ENCODE measurements around the gene GABRG3. TPM values are rescaled to one million over a fixed set of nuclear protein-coding genes. Genes with fewer than 3 reads are reported as not detected.

Gene GABRG3
- total RNA-seq, 1 experiment from 2014 or later: not detected

GRCh38 chr15:27114473-27114872 lies 143.5 kb downstream of the GABRG3 start:
- ATAC-seq (no peak), DNase-seq (ENCODE audit: low read depth, low spot score) (no peak)
- no TSS peak for BruUV-seq (replicated peaks)
- CTCF ChIA-PET: no interaction called here
- Histone ChIP-seq H3K9me2 (ENCODE audit: insufficient read depth) (no peaks in the 10 kb centered on the region), H3K9ac (ENCODE audit: low read length) (no peak overlapping the region), H3K4me3 (replicated peaks in 1 of 2; ENCODE audit: low read depth in 1 of 2, low read length in 2 of 2) (no peak overlapping the region), H3K9me3 (ENCODE audit: control insufficient read depth in 1 of 2, insufficient read depth in 1 of 2, low read depth in 1 of 2, low read length in 2 of 2) (peaks cover 23 to 30% of the 10 kb centered on the region in 2 experiments; a peak in 3 of 4 replicates), H3K4me2 (ENCODE audit: low read length) (no peak overlapping the region), H3K27ac (ENCODE audit: low read depth, low read length) (no peak overlapping the region), H4K20me1 (ENCODE audit: insufficient read depth) (no peaks in the 10 kb centered on the region), H3K36me3 (ENCODE audit: control insufficient read depth in 1 of 2, insufficient read depth in 2 of 2, low read length in 2 of 2) (no peaks in the 10 kb centered on the region), H3K79me2 (ENCODE audit: insufficient read depth, low read length) (no peaks in the 10 kb centered on the region), H3K4me1 (ENCODE audit: control insufficient read depth in 1 of 2, insufficient read depth in 2 of 2, low read length in 2 of 2) (no peaks in the 10 kb centered on the region), H3K27me3 (ENCODE audit: insufficient read depth, low read length) (no peaks in the 10 kb centered on the region), H2AFZ (ENCODE audit: low read depth, low read length, poor library complexity, severe bottlenecking) (no peak overlapping the region)
- intact Hi-C loops (cut with micrococcal nuclease): no loop called here
- POLR2A ChIA-PET: no interaction called here
- RAD21 ChIA-PET (ENCODE audit: low non-redundant PET in 1 of 2, low total read pairs in 2 of 2, uncharacterized antibody in 2 of 2, unreplicated experiment in 2 of 2): no interaction called here
- TF ChIP-seq ATF3 (IDR thresholded peaks at IDR 0.05) (no peak), YY1 (IDR thresholded peaks at IDR 0.05; ENCODE audit: extremely low read depth, insufficient replicate concordance, low read depth, low read length) (no peak), SRF (IDR thresholded peaks at IDR 0.05; ENCODE audit: low read depth) (no peak)

GRCh38 chr15:27119695-27120266 lies 148.8 kb downstream of the GABRG3 start:
- ATAC-seq (no peak), DNase-seq (ENCODE audit: low read depth, low spot score) (no peak)
- H3K4me2 ChIP-seq (ENCODE audit: low read length): no peak overlapping the region
- no peaks in the 10 kb centered on the region for H3K79me2 ChIP-seq (ENCODE audit: insufficient read depth, low read length)
- POLR2A ChIA-PET: no interaction called here
- H3K27ac ChIP-seq (ENCODE audit: low read depth, low read length): no peak overlapping the region
- H3K9me2 ChIP-seq (ENCODE audit: insufficient read depth): no peaks in the 10 kb centered on the region
- RAD21 ChIA-PET (ENCODE audit: low non-redundant PET in 1 of 2, low total read pairs in 2 of 2, uncharacterized antibody in 2 of 2, unreplicated experiment in 2 of 2): no interaction called here
- H3K36me3 ChIP-seq (ENCODE audit: control insufficient read depth in 1 of 2, insufficient read depth in 2 of 2, low read length in 2 of 2): no peaks in the 10 kb centered on the region
- no peaks in the 10 kb centered on the region for H3K4me1 ChIP-seq (ENCODE audit: control insufficient read depth in 1 of 2, insufficient read depth in 2 of 2, low read length in 2 of 2)
- CTCF ChIA-PET: no interaction called here
- no peaks in the 10 kb centered on the region for H3K27me3 ChIP-seq (ENCODE audit: insufficient read depth, low read length)
- H3K9me3 ChIP-seq (ENCODE audit: control insufficient read depth in 1 of 2, insufficient read depth in 1 of 2, low read depth in 1 of 2, low read length in 2 of 2): peaks cover 32 to 45% of the 10 kb centered on the region in 2 experiments; a peak in 2 of 4 replicates
- H3K9ac ChIP-seq (ENCODE audit: low read length): no peak overlapping the region
- H4K20me1 ChIP-seq (ENCODE audit: insufficient read depth): no peaks in the 10 kb centered on the region
- no TSS peak for BruUV-seq (replicated peaks)
- H2AFZ ChIP-seq (ENCODE audit: low read depth, low read length, poor library complexity, severe bottlenecking): no peak overlapping the region
- no peak overlapping the region for H3K4me3 ChIP-seq (replicated peaks in 1 of 2; ENCODE audit: low read depth in 1 of 2, low read length in 2 of 2)
- TF ChIP-seq CBX3 (IDR thresholded peaks at IDR 0.05; ENCODE audit: low read depth) (no peak), SIN3A (IDR thresholded peaks at IDR 0.05; ENCODE audit: low read depth) (no peak), REST (IDR thresholded peaks at IDR 0.05; ENCODE audit: low read depth) (no peak), ELF1 (IDR thresholded peaks at IDR 0.05; ENCODE audit: borderline replicate concordance, low read depth) (no peak), ATF3 (IDR thresholded peaks at IDR 0.05) (no peak)
- intact Hi-C loops (cut with micrococcal nuclease): no loop called here

Data from HCT116 (cell line).